Caco-2 (cell line): ENCODE data around the gene AHDC1. TPM values are rescaled to one million over a fixed set of nuclear protein-coding genes. Genes with fewer than 3 reads are reported as not detected.

ENCODE experiments used
- BruUV-seq: library from RNA; stranded (reverse); fragments of 400-500 nt; replicated peaks from 2 replicates; lab custom pipeline; 2021; lab: Mats Ljungman, UMichigan
- CTCF ChIA-PET: fragments of 300-600 bp; sonication (Branson Sonifier 250); formaldehyde crosslinking; loops from one replicate; lab custom pipeline; 2022; ENCODE audit warnings: antibody characterized with exemption; lab: Charles Lee
- POLR2A ChIA-PET: fragments of 300-600 bp; sonication (Branson Sonifier 250); formaldehyde crosslinking; loops from one replicate; lab custom pipeline; 2022; ENCODE audit warnings: antibody characterized with exemption; lab: Charles Lee
- DNase-seq, 2 experiments: peaks; one replicate each; pipeline versions ENCODE4 v3.0.0 to v3.0.0-alpha.2; 2020 to 2022
- H3K27me3 ChIP-seq: replicated peaks from 2 replicates; pipeline ENCODE4 v1.6.0; 2011; ENCODE audit warnings: low read length; ENCODE audit not compliant: control insufficient read depth, insufficient read depth
- H3K36me3 ChIP-seq: 2 replicates; pipeline ENCODE4 v1.5.1; 2011; ENCODE audit warnings: low read length; ENCODE audit not compliant: control insufficient read depth, insufficient read depth
- H3K4me1 ChIP-seq: fragments of 250-450 bp; sonication (Bioruptor Pico); 2 replicates; pipeline ENCODE4 v1.5.1; 2020; ENCODE audit warnings: mild to moderate bottlenecking
- H3K4me3 ChIP-seq: 2 replicates; pipeline ENCODE4 v1.5.1; 2011; ENCODE audit warnings: low read depth, mild to moderate bottlenecking, control low read depth, low read length
- H3K9me3 ChIP-seq: fragments of 250-450 bp; sonication (Bioruptor Pico); 2 replicates; pipeline ENCODE4 v1.5.1; 2020; ENCODE audit warnings: mild to moderate bottlenecking, moderate library complexity
- H3K27ac Mint-ChIP-seq: one replicate; pipeline ENCODE4 v1.8.0; 2022; ENCODE audit warnings: mixed read lengths; ENCODE audit not compliant: unreplicated experiment
- H3K27me3 Mint-ChIP-seq: one replicate; pipeline ENCODE4 v1.8.0; 2022; ENCODE audit warnings: mixed read lengths; ENCODE audit not compliant: insufficient read depth, unreplicated experiment
- H3K36me3 Mint-ChIP-seq: one replicate; pipeline ENCODE4 v1.8.0; 2022; ENCODE audit warnings: mild to moderate bottlenecking, mixed read lengths; ENCODE audit not compliant: insufficient read depth, unreplicated experiment
- H3K4me1 Mint-ChIP-seq: one replicate; pipeline ENCODE4 v1.8.0; 2022; ENCODE audit warnings: low read depth, mixed read lengths; ENCODE audit not compliant: unreplicated experiment
- H3K4me3 Mint-ChIP-seq: one replicate; pipeline ENCODE4 v1.8.0; 2022; ENCODE audit warnings: mild to moderate bottlenecking, moderate library complexity, mixed read lengths; ENCODE audit not compliant: unreplicated experiment
- H3K9me3 Mint-ChIP-seq: one replicate; pipeline ENCODE4 v1.8.0; 2022; ENCODE audit warnings: mixed read lengths; ENCODE audit not compliant: unreplicated experiment
- CTCF ChIP-seq, 2 experiments: fragments of 200-600 bp in 1 of 2; IDR thresholded peaks; 1 replicate in 1 of 2; 2 replicates in 1 of 2; pipeline versions ENCODE4 v1.5.1 to v1.8.0; 2011 to 2022; ENCODE audit warnings: antibody characterized with exemption in 1 of 2, control low read depth in 1 of 2, inconsistent platforms in 1 of 2, low read depth in 1 of 2, low read length in 1 of 2, mild to moderate bottlenecking in 1 of 2, moderate library complexity in 1 of 2; ENCODE audit not compliant: insufficient read depth in 1 of 2, severe bottlenecking in 1 of 2, unreplicated experiment in 1 of 2
- intact Hi-C: fragments of 100-400 bp; cut with micrococcal nuclease; formaldehyde crosslinking; loops from one replicate; pipeline ENCODE4 v1.10.0; 2022; ENCODE audit not compliant: unreplicated experiment
- total RNA-seq: library from RNA; stranded (reverse); gene quantifications from 2 replicates; pipeline ENCODE4 v1.2.3, GENCODE V29; 2022

Gene AHDC1
- total RNA-seq, 1 experiment from 2014 or later = 17.0 TPM

DNA sequence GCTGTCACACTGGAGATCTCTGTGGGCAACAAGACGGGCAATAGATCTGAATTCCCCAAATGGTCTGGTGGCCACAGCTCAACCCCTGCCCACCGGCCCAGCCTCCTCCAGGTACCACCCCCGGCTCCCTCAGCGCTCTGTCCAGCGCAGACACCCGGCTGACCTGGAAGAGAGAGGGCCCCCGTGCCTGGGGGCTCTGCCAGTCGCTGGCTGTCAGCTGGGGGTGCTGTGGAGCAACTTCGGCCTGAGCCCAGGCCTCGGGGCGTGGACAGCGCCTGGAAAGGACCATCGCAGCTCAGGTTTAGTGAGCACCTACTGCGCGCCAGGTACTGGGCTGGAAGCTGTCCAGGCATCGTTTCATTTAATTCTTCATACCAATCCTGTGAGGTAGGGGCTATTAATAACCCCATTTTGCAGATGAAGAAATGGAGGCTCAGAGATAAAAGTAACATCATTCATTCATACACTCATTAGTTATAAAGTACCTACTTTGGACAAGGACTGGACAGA lies 51.0 kb downstream of the AHDC1 start:
- Mint-ChIP-seq H3K36me3 (no peaks in the 10 kb centered on the region), H3K4me3 (no peak overlapping the region), H3K27ac (no peak overlapping the region), H3K4me1 (peaks cover 20% of the 10 kb centered on the region), H3K27me3 (no peaks in the 10 kb centered on the region), H3K9me3 (no peaks in the 10 kb centered on the region)
- peaks cover 8% of the 10 kb centered on the region for H3K4me1 ChIP-seq
- H3K36me3 ChIP-seq = no peaks in the 10 kb centered on the region
- CTCF ChIA-PET = interaction anchor here (1.5 kb wide), 1 partner anchor 54 kb away, joined by 6 read pairs; no protein-coding TSS in a partner anchor
- POLR2A ChIA-PET = interaction anchor here (0.6 to 0.8 kb wide), 2 partner anchors 22 to 23 kb away, joined by 3 read pairs; no protein-coding TSS in a partner anchor
- H3K27me3 ChIP-seq = no peaks in the 10 kb centered on the region
- no TSS peak for BruUV-seq
- TF ChIP-seq CTCF (IDR thresholded peaks at IDR 0.05; ENCODE audit: insufficient read depth in 1 of 2, low read depth in 1 of 2, low read length in 1 of 2, severe bottlenecking in 1 of 2, unreplicated experiment in 1 of 2) = no peak
- intact Hi-C loops = no loop called here
- H3K4me3 ChIP-seq = no peak overlapping the region
- no peak for DNase-seq
- no peaks in the 10 kb centered on the region for H3K9me3 ChIP-seq

DNA sequence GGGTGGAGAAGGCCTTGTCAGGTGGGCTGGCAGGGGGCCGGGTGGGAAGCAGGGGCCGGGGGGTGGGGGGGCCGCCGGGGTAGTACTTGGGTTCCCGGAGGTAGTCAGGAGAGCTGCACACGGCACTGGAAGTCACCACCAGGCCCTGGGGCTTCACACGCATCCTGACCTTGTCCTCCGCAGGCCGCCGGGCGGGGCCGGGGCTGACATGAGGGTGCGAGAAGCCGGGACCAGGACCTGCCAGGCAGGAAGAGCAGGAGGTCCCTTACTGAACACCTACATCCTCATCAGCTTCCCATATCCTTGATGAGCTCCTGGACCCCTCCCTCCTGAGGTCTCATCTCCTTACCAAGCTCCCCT lies 52.0 kb downstream of the AHDC1 start:
- intact Hi-C loops = no loop called here
- no peaks in the 10 kb centered on the region for H3K36me3 ChIP-seq
- POLR2A ChIA-PET = no interaction called here
- no peak for TF ChIP-seq CTCF (IDR thresholded peaks at IDR 0.05; ENCODE audit: insufficient read depth in 1 of 2, low read depth in 1 of 2, low read length in 1 of 2, severe bottlenecking in 1 of 2, unreplicated experiment in 1 of 2)
- H3K9me3 ChIP-seq = no peaks in the 10 kb centered on the region
- CTCF ChIA-PET = interaction anchor here (0.6 to 1.5 kb wide), 2 partner anchors 55 to 61 kb away, joined by 4 to 6 read pairs; no protein-coding TSS in a partner anchor
- H3K4me3 Mint-ChIP-seq = no peak overlapping the region
- no TSS peak for BruUV-seq
- H3K27ac Mint-ChIP-seq = no peak overlapping the region
- no peaks in the 10 kb centered on the region for H3K4me1 ChIP-seq
- no peak overlapping the region for H3K4me3 ChIP-seq
- DNase-seq = no peak
- no peaks in the 10 kb centered on the region for H3K27me3 Mint-ChIP-seq
- peaks cover 12% of the 10 kb centered on the region for H3K4me1 Mint-ChIP-seq
- H3K9me3 Mint-ChIP-seq = no peaks in the 10 kb centered on the region
- no peaks in the 10 kb centered on the region for H3K27me3 ChIP-seq
- H3K36me3 Mint-ChIP-seq = no peaks in the 10 kb centered on the region

GRCh38 chr1:27551170-27551952 lies 52.6 kb downstream of the AHDC1 start:
- Mint-ChIP-seq H3K4me3 (no peak overlapping the region), H3K36me3 (no peaks in the 10 kb centered on the region), H3K27ac (no peak overlapping the region), H3K9me3 (no peaks in the 10 kb centered on the region), H3K27me3 (no peaks in the 10 kb centered on the region), H3K4me1 (peaks cover 7% of the 10 kb centered on the region)
- no peak for DNase-seq
- Histone ChIP-seq H3K9me3 (no peaks in the 10 kb centered on the region), H3K36me3 (no peaks in the 10 kb centered on the region), H3K4me1 (no peaks in the 10 kb centered on the region), H3K27me3 (no peaks in the 10 kb centered on the region), H3K4me3 (no peak overlapping the region)
- BruUV-seq = no TSS peak
- intact Hi-C loops = no loop called here
- TF ChIP-seq CTCF (IDR thresholded peaks at IDR 0.05; ENCODE audit: insufficient read depth in 1 of 2, low read depth in 1 of 2, low read length in 1 of 2, severe bottlenecking in 1 of 2, unreplicated experiment in 1 of 2) = no peak
- ChIA-PET POLR2A (no interaction called here), CTCF (interaction anchor here (0.6 to 1.5 kb wide), 2 partner anchors 56 to 61 kb away, joined by 4 to 6 read pairs; no protein-coding TSS in a partner anchor)
